Activated T-helper 1 cell treated with anti-CD3 and anti-CD28 coated beads, Interleukin-12 subunit alpha, Interleukin-12 subunit beta, Interleukin-2, Interleukin-4 antibody, amounts not matched to agents 30 ng/mL and 10 ng/mL and 1 ng/mL, durations not matched to agents 14 hours and 24 hours and 36 hours (primary cell): ENCODE measurements around the gene NFKB2. TPM values are rescaled to one million over a fixed set of nuclear protein-coding genes. Genes with fewer than 3 reads are reported as not detected.

Source experiments
- DNase-seq: peaks from one replicate; pipeline ENCODE4 v3.0.0; 2021; ENCODE audit warnings: low spot score
- H3K27ac Mint-ChIP-seq: one replicate; pipeline ENCODE4 v1.8.0; 2021; ENCODE audit warnings: mild to moderate bottlenecking, mixed read lengths
- H3K27me3 Mint-ChIP-seq: one replicate; pipeline ENCODE4 v1.8.0; 2022; ENCODE audit warnings: mild to moderate bottlenecking, moderate library complexity, mixed read lengths; ENCODE audit not compliant: insufficient read depth
- H3K36me3 Mint-ChIP-seq: one replicate; pipeline ENCODE4 v1.8.0; 2021; ENCODE audit warnings: low read depth, mixed read lengths
- H3K4me1 Mint-ChIP-seq: one replicate; pipeline ENCODE4 v1.8.0; 2021; ENCODE audit warnings: low read depth, mixed read lengths
- H3K4me3 Mint-ChIP-seq: one replicate; pipeline ENCODE4 v1.8.0; 2021; ENCODE audit warnings: mild to moderate bottlenecking, moderate library complexity, mixed read lengths
- H3K9me3 Mint-ChIP-seq: one replicate; pipeline ENCODE4 v1.8.0; 2021; ENCODE audit warnings: mixed read lengths
- intact Hi-C: fragments of 100-400 bp; cut with micrococcal nuclease; formaldehyde crosslinking; loops from one replicate; pipeline ENCODE4 v1.15.1; 2024
- total RNA-seq: library from RNA; stranded (reverse); gene quantifications from 2 replicates; pipeline ENCODE4 v1.2.3, GENCODE V29; 2022

NFKB2 gene
- total RNA-seq, 1 donor from 2014 or later: 322 TPM

DNA sequence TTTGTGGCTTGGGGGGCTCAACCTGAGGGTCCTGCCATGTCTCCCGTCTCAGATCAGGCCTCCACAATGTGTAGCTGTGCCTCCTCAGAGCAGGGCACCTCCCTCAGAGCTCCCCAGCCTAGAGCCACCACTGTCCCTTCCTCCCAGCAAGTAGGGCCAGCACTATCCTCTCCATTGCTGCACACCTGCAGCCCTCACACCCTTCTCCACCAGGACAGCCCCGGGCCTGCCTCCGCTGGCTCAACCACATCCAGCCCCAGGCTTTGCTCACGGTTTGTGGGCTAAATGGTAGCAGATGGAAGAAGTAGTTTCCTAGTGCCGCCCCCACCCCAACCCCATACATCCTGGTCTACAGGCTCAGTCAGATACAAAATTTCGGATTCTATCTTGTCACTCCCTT, 10.1 kb downstream of the NFKB2 start:
- Mint-ChIP-seq H3K9me3 (no peaks in the 10 kb centered on the region), H3K27me3 (peaks cover 9% of the 10 kb centered on the region), H3K36me3 (peaks cover 15% of the 10 kb centered on the region), H3K4me3 (no peak overlapping the region), H3K4me1 (peaks cover 35% of the 10 kb centered on the region), H3K27ac (peak overlapping the region; percentile 40)
- no peak for DNase-seq
- intact Hi-C loops: no loop called here

DNA sequence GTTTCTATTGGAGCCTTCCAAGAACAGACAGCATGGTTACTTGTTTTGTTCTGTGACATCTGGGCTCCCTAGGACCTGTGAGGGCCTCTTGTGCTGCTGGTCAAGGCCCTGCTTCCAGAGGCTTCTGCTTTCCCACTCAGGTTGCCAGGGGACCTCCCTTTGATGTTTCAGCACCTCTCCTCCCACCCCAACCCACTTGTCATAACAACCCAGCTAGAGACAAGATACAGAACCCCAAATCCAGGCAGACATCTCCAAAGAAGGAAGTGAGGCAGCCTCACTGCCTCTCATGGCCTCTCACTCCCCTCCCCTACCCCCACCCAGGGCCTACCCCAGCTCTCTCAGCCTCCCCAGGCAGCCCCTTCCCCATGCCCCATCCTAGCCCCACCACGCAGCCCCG, 11.3 kb downstream of the NFKB2 start:
- H3K4me3 Mint-ChIP-seq: peak overlapping the region; percentile 46
- intact Hi-C loops: no loop called here

DNA sequence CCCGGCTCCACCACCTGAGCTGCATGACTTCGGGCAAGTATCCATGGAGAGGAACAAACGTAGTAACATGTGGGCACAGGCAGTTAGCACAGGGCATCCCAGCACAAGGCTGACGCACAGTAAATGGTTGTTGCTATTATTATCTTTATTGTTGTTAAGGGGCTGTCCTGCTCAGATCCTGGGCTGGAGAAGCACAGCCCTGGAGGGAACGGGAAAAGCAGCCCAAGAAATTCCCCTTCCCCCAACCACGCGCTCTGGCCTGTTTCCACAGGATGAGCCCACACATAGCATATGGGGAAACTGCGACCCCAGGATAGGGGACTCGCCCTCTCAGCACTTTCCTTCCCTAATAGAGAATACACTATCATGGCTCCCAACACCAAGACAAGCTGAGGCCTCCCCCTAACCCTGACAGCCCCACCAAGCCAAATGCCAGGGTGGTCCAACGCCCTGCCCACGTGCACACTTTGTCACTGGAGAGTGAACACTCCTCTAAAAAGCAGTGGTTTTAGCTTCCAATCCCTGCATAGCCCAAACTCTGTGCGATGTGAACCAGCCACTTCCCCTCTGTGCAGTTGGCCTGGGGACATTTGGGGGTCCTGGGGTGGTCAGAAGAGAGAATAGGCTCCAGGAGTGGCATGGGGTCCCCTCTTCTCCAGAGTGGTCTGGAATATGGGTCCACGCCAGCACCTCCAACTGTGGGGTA, 12.1 kb downstream of the NFKB2 start:
- DNase-seq: no peak
- Mint-ChIP-seq H3K4me1 (peaks cover 46% of the 10 kb centered on the region), H3K9me3 (no peaks in the 10 kb centered on the region), H3K4me3 (peak overlapping the region; percentile 23), H3K36me3 (peaks cover 8% of the 10 kb centered on the region), H3K27ac (no peak overlapping the region), H3K27me3 (peaks cover 17% of the 10 kb centered on the region)
- intact Hi-C loops: no loop called here

More for the DNA sequence above, 11.3 kb downstream of the NFKB2 start:
- peaks cover 17% of the 10 kb centered on the region for H3K27me3 Mint-ChIP-seq
- no peak for DNase-seq
- H3K4me1 Mint-ChIP-seq: peaks cover 44% of the 10 kb centered on the region
- H3K9me3 Mint-ChIP-seq: no peaks in the 10 kb centered on the region
- peaks cover 11% of the 10 kb centered on the region for H3K36me3 Mint-ChIP-seq
- H3K27ac Mint-ChIP-seq: no peak overlapping the region

DNA sequence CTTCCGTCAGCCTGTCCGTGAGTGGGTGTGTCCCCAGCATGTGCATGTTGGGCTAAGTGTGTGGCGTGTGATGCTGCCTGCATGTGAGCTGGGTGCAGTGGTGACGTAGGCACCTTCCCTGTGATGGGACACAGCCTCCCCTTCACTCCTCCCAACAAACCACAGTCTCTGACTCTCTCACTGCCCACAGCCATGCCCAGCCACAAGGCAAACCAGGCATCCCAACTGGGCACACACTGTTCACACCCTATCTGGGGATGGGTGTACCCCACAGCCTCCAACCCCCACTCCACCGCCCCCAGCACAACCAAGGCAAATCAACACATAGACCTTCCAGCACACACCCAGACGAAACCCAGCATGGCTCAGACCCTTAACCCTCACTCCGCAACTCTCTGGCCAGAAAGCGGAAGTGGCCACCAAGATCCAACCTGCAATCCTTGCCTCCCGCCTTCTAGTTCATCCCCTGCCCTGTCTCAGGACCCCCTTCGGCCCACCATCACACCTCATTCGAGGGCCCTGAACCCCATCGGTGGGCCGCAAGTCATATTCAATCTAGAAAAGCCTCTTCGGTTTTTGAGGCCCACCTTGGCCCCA, 12.7 kb downstream of the NFKB2 start:
- intact Hi-C loops: no loop called here
- Mint-ChIP-seq H3K36me3 (peaks cover 7% of the 10 kb centered on the region), H3K27ac (peak overlapping the region; percentile 82), H3K9me3 (no peaks in the 10 kb centered on the region), H3K27me3 (peaks cover 23% of the 10 kb centered on the region), H3K4me3 (peak overlapping the region; percentile 87), H3K4me1 (peaks cover 52% of the 10 kb centered on the region)
- DNase-seq: no peak

DNA sequence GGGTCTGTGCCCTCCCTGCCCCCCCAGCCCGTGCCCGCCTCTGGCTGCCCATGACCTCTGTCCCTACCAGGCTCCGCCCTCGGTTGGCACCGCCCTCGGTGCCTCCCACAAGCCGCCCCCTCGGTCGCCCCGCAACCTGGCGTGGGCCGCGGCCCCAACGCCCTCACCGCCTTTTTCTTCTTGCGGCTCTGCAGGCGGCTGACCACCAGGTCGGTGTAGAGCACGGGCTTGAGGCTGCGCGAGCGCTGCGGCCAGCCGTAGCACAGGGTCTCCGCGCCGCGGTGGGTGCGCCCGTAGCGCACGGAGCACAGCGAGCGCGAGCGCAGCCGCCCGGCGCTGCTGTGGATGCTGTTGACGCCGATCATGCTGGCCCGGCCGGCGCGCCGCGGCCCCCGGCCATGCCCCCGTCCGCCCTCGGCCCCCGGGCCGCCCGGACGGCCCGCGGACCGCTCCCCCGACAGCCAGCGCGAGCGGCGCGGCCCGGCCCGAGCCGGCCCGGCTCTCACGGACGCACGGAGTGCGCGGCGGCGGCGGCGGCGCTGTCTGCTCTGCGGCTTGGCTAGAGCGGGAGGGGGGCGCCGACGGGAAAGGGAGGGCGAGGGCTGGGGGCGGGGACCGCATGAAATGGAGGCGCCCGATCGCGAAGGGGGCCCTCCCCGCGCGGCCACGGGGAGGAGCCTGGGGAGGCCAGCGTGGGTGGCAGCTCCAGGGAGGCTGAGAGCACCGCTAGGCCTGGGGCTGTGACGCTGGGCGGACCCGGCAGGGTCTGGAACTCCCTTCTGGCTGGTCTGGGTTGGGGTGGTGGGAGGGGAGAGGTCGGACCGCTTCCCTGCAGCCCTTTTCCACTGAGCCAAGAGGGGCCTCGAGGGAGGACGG, 13.5 kb downstream of the NFKB2 start:
- Mint-ChIP-seq H3K9me3 (no peaks in the 10 kb centered on the region), H3K27me3 (peaks cover 24% of the 10 kb centered on the region), H3K4me3 (peak overlapping the region; percentile 87), H3K27ac (peak overlapping the region; percentile 81), H3K36me3 (peaks cover 7% of the 10 kb centered on the region), H3K4me1 (peaks cover 54% of the 10 kb centered on the region)
- DNase-seq: peak; percentile 64
- intact Hi-C loops: loop anchor here (1.0 kb wide), 3 partner anchors 12 to 93 kb away; partner anchors contain the start of genes ACTR1A and NFKB2

DNA sequence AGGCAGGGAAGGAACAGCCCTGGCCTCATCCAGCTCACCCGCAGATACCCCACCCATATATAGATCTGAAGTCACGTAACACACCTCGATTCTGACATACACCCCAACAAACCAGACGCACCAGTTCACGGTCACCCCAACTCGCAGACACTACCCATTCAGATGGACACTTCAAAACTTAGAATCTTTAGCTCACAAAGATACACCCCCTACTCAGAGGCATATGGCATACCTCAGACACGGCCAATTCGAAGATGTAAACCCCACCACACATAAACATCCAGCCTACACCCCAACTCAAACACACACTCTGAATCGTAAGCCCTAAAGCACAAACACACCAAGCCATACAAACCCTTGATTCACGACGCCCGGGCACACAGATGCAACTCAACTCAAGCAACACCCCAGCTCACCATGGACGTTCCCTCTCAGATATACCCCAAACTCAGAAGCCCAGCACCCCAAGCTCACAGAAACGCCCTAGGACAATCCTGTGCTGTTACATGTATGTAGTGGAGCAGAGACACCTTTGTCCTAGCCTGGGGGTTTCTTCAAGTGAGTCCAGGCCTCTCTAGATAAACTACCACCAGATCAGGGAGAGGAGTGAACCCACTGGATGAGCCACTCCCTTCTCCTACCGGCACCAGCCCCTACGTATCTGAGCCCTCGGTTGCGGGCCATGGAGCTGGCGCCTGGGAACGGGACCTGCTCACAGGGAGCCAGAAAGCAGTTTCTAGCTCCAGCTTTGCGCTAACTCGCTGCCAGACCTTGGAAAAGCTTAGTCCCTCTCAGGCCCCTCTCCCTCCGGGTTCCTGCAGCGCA, 14.3 kb downstream of the NFKB2 start:
- peak overlapping the region; percentile 78 for H3K4me3 Mint-ChIP-seq
- intact Hi-C loops: loop anchor here (1.0 kb wide), 3 partner anchors 11 to 92 kb away; partner anchors contain the start of genes ACTR1A and NFKB2
- H3K4me1 Mint-ChIP-seq: peaks cover 54% of the 10 kb centered on the region
- peak overlapping the region; percentile 81 for H3K27ac Mint-ChIP-seq
- peaks cover 24% of the 10 kb centered on the region for H3K27me3 Mint-ChIP-seq
- peaks cover 3% of the 10 kb centered on the region for H3K36me3 Mint-ChIP-seq
- no peak for DNase-seq
- H3K9me3 Mint-ChIP-seq: no peaks in the 10 kb centered on the region

DNA sequence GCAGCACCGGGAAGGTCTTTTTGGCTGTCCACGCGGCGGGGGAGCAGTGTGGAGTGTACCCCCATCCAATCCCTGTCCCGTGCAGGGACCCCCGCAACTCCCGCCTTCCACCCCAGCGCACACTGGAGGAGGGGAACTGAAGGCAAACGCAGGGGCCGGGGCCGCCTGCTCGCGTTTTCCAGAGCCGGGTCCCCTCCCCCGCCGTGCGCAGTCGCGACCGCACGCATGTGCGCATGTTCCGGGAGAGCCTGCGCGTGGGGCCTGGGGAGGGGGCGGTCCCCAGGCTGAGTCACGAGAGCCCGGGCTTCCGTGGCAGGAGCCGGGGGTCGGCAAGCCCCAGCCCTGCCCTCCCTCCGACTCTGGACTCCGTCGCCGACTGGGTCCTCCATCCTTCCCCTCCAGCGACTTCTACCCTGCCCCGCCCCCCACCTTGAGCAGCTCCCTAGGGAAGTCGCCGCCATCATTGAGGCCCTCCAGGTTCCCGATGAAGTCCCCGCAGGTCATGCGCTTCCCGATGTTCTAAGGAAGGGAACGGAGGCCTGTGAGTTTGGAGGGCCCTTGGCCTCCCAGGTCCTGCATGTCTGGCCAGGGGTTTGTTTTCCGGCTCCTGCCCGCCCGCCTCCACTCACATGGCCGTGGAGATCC, 15.0 kb downstream of the NFKB2 start:
- intact Hi-C loops: no loop called here
- peak overlapping the region; percentile 81 for H3K4me3 Mint-ChIP-seq
- peaks cover 26% of the 10 kb centered on the region for H3K27me3 Mint-ChIP-seq
- peak; percentile 59 for DNase-seq
- H3K36me3 Mint-ChIP-seq: peaks cover 3% of the 10 kb centered on the region
- peak overlapping the region; percentile 70 for H3K27ac Mint-ChIP-seq
- H3K9me3 Mint-ChIP-seq: no peaks in the 10 kb centered on the region
- peaks cover 52% of the 10 kb centered on the region for H3K4me1 Mint-ChIP-seq

DNA sequence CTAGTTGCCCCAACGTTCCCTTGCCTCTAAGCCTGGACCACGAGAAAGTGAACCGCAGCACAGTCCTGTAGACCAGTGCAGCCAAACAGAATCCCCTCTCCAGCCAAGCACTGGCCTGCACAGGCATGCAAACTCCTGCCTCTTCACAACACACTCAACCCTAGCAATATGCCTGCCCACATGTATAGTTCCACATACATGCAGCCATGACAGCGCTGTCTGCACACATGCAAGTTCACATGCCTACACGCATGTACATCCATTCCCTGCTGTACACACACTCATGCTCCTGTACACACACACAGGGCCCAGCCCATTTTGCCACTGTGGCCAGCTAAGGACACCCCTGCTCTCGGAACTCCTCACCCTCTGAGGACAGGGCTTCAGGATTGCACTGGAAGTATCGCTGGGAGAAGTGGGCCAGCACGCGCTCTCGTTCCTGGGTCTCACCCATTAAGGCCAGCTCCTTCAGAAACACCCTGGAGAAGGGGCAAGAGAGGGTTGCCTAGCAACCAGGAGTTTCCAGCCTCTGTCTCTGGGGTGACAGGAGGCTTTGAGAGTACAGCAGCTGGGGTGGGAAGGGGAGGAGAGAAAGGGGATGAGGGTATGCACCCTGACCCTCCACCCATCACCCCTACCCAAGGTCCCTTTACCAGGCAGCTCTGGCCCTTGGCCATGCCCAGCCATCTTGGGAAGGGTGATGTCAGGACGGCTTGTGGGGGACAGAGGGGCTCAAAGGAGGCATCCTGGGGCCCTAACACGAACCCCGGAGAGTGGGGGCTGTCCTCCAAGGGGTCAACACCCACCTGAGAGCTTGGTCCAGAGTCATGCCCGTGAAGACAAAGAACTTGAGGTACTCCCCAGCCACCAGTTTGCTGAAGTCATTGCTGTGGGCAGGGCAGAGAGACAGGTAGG, 16.1 kb downstream of the NFKB2 start:
- Mint-ChIP-seq H3K27me3 (peaks cover 28% of the 10 kb centered on the region), H3K4me1 (peaks cover 44% of the 10 kb centered on the region), H3K4me3 (peak overlapping the region; percentile 81), H3K27ac (peak overlapping the region; percentile 70), H3K36me3 (peaks cover 3% of the 10 kb centered on the region), H3K9me3 (no peaks in the 10 kb centered on the region)
- intact Hi-C loops: no loop called here
- no peak for DNase-seq

DNA sequence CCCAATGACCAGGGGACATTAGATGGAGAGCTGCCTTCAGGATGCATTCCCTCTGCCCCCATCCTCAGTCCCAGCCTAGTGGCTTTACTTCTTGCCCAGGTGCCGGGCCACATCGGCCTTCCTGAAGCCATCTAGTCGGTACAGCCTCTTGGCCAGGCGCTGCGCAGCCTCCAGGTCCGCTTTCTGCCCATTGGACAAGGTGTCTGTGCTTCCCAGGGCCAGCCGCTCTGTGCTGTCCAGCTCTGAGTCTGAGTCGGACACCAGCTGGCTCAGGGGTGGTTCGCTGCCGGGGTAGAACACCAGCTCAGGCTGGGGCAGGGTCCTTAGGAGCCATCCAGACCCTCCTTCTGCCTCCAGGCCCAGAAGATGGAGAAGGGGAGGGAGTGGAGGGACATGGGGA, 16.8 kb downstream of the NFKB2 start:
- Mint-ChIP-seq H3K4me1 (peaks cover 37% of the 10 kb centered on the region), H3K9me3 (no peaks in the 10 kb centered on the region), H3K36me3 (peaks cover 3% of the 10 kb centered on the region), H3K4me3 (no peak overlapping the region), H3K27ac (no peak overlapping the region), H3K27me3 (peaks cover 32% of the 10 kb centered on the region)
- DNase-seq: no peak
- intact Hi-C loops: no loop called here

DNA sequence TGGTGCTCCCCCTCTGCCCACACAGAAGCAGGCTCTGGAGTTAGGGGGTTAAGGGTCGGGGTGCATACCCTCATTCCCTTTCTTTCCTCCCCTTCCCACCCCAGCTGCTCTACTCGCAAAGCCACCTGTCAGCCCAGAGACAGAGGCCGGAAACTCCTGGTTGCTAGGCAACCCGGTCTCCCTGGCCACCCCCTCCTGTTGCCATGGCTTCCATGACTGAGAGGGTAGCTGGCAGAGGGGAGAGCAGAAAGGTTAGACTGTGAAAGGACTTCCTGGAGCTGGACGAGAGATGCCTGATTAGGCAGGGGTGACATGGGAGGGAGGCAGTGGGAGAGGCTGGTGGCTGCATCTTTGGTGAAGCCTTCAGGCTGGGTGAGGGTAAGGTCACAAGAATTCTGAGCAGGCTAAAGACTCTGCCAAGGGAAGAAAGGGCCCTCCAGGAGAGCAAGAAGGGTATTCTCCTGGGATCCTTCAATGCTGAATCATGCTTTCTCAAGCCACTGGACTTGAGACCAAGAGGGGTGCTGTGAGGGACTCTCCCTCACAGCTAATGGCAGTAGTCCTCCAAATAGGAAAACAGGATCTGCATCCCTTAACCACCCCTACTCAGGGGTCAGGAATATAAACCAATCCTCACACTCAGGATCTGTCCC, 17.7 kb downstream of the NFKB2 start:
- intact Hi-C loops: no loop called here
- H3K4me3 Mint-ChIP-seq: no peak overlapping the region
- peaks cover 35% of the 10 kb centered on the region for H3K27me3 Mint-ChIP-seq
- H3K27ac Mint-ChIP-seq: no peak overlapping the region
- H3K36me3 Mint-ChIP-seq: peaks cover 2% of the 10 kb centered on the region
- H3K4me1 Mint-ChIP-seq: peaks cover 33% of the 10 kb centered on the region
- no peaks in the 10 kb centered on the region for H3K9me3 Mint-ChIP-seq
- DNase-seq: peak; percentile 55
